ENCODE measurements around the gene KIF21A. TPM values are rescaled to one million over a fixed set of nuclear protein-coding genes. Genes with fewer than 3 reads are reported as not detected.

Gene KIF21A
- total and polyA plus RNA-seq, 2 of the 13 experiments (the other 11 are each of a cell fraction or from before 2014, with no cell fraction given), result 20.6 to 39.7 TPM

DNA sequence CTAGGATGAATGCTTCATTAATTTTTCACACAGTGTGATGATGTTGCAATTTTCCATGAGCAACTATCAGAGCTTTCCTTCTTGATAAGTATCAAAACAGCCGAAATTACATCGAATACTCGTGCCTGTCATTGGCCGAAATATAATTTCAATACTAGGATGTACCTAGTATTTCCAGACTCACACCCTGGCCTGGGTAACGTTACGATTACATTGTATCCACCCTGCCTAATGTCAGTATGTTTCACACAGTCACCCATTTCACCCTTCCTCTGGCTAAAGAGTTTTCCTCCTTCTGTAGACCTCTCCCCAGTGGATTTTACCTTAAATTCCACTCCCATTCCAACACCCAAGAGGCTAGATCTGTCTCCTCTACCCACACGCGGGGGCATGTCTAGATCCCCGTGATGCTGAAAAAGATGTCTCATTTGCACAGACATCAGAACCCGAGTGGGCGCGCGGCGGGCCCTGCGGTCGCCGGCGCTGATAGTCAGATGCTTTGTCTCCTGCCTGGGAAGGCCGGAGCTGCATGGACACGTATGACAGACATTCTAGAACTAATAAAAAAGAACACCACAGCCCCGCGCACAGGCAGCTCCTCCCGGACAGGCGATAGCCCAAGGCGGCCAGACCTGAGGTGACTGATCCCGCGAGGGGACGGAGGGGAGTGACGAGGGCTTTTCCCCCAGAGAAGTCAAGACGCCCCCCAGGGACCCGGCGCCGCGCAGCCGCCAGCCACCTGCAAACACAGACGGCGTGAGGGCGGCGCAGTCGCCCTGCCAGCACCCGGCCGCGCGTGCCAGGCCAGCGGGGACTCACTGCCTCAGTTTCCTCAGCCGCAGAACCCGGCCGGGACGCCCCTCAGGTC lies 723 bp downstream of the KIF21A start (continued):
- TF ChIP-seq, protein P1, sequence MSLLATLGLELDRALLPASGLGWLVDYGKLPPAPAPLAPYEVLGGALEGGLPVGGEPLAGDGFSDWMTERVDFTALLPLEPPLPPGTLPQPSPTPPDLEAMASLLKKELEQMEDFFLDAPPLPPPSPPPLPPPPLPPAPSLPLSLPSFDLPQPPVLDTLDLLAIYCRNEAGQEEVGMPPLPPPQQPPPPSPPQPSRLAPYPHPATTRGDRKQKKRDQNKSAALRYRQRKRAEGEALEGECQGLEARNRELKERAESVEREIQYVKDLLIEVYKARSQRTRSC (CRISPR knock-in tag; IDR thresholded peaks at IDR 0.05; ENCODE audit: low read depth), result no peak
- TF ChIP-seq, protein P2, sequence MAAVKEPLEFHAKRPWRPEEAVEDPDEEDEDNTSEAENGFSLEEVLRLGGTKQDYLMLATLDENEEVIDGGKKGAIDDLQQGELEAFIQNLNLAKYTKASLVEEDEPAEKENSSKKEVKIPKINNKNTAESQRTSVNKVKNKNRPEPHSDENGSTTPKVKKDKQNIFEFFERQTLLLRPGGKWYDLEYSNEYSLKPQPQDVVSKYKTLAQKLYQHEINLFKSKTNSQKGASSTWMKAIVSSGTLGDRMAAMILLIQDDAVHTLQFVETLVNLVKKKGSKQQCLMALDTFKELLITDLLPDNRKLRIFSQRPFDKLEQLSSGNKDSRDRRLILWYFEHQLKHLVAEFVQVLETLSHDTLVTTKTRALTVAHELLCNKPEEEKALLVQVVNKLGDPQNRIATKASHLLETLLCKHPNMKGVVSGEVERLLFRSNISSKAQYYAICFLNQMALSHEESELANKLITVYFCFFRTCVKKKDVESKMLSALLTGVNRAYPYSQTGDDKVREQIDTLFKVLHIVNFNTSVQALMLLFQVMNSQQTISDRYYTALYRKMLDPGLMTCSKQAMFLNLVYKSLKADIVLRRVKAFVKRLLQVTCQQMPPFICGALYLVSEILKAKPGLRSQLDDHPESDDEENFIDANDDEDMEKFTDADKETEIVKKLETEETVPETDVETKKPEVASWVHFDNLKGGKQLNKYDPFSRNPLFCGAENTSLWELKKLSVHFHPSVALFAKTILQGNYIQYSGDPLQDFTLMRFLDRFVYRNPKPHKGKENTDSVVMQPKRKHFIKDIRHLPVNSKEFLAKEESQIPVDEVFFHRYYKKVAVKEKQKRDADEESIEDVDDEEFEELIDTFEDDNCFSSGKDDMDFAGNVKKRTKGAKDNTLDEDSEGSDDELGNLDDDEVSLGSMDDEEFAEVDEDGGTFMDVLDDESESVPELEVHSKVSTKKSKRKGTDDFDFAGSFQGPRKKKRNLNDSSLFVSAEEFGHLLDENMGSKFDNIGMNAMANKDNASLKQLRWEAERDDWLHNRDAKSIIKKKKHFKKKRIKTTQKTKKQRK (IDR thresholded peaks at IDR 0.05; ENCODE audit: low read length), result no peak
- peak; percentile 20; the same call in 1 of the 2 replicates for TF ChIP-seq MAFF (IDR thresholded peaks at IDR 0.05; ENCODE audit: low read depth, low read length)
- no peak for TF ChIP-seq HHEX (CRISPR knock-in tag; IDR thresholded peaks at IDR 0.05)
- TF ChIP-seq NFIC (IDR thresholded peaks at IDR 0.05; ENCODE audit: low read length), result no peak
- TF ChIP-seq KLF6 (CRISPR knock-in tag; IDR thresholded peaks at IDR 0.05), result peak; percentile 17; the same call in 1 of the 2 replicates
- TF ChIP-seq ZBTB42 (CRISPR knock-in tag; IDR thresholded peaks at IDR 0.05), result no peak
- 0 out of 2 replicates have a peak, but pooled peaks have one; percentile 3 for TF ChIP-seq HOXA5 (CRISPR knock-in tag; IDR thresholded peaks at IDR 0.05)
- TF ChIP-seq, protein P3, sequence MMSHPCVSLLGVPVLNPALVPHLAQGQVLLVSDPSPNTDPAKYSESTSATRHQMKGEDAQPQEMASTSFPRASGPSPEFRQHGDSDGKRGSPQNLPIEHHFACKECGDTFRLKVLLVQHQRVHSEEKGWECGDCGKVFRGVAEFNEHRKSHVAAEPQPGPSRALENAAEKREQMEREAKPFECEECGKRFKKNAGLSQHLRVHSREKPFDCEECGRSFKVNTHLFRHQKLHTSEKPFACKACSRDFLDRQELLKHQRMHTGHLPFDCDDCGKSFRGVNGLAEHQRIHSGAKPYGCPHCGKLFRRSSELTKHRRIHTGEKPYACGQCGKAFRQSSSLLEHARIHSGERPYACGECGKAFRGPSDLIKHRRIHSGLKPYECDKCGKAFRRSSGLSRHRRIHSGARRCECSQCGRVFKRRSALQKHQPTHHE (CRISPR knock-in tag; IDR thresholded peaks at IDR 0.05; ENCODE audit: borderline replicate concordance), result no peak
- TF ChIP-seq SALL1 (CRISPR knock-in tag; IDR thresholded peaks at IDR 0.05), result no peak
- 0 out of 2 replicates have a peak, but pooled peaks have one; percentile 72 for TF ChIP-seq KAT7 (CRISPR knock-in tag; IDR thresholded peaks at IDR 0.05; ENCODE audit: borderline replicate concordance)
- TF ChIP-seq, protein P4, sequence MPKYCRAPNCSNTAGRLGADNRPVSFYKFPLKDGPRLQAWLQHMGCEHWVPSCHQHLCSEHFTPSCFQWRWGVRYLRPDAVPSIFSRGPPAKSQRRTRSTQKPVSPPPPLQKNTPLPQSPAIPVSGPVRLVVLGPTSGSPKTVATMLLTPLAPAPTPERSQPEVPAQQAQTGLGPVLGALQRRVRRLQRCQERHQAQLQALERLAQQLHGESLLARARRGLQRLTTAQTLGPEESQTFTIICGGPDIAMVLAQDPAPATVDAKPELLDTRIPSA (CRISPR knock-in tag; IDR thresholded peaks at IDR 0.05; ENCODE audit: borderline replicate concordance), result no peak
- no peak for TF ChIP-seq KLF11 (CRISPR knock-in tag; IDR thresholded peaks at IDR 0.05)
- no peak for TF ChIP-seq SOX5 (CRISPR knock-in tag; IDR thresholded peaks at IDR 0.05; ENCODE audit: borderline replicate concordance)
- peak; percentile 46; the same call in 1 of the 2 replicates for TF ChIP-seq CEBPB (IDR thresholded peaks at IDR 0.05; ENCODE audit: borderline replicate concordance, low read depth, low read length)
- no peak for TF ChIP-seq ZNF558 (CRISPR knock-in tag; IDR thresholded peaks at IDR 0.05; ENCODE audit: borderline replicate concordance)
- peak; percentile 66 for TF ChIP-seq ASH2L (IDR thresholded peaks at IDR 0.05; ENCODE audit: insufficient read length, low read depth, low read length)
- TF ChIP-seq, protein P5, sequence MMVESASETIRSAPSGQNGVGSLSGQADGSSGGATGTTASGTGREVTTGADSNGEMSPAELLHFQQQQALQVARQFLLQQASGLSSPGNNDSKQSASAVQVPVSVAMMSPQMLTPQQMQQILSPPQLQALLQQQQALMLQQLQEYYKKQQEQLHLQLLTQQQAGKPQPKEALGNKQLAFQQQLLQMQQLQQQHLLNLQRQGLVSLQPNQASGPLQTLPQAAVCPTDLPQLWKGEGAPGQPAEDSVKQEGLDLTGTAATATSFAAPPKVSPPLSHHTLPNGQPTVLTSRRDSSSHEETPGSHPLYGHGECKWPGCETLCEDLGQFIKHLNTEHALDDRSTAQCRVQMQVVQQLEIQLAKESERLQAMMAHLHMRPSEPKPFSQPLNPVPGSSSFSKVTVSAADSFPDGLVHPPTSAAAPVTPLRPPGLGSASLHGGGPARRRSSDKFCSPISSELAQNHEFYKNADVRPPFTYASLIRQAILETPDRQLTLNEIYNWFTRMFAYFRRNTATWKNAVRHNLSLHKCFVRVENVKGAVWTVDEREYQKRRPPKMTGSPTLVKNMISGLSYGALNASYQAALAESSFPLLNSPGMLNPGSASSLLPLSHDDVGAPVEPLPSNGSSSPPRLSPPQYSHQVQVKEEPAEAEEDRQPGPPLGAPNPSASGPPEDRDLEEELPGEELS (CRISPR knock-in tag; IDR thresholded peaks at IDR 0.05), result no peak
- no peak for TF ChIP-seq RCOR2 (CRISPR knock-in tag; IDR thresholded peaks at IDR 0.05)
- TF ChIP-seq, protein P6, sequence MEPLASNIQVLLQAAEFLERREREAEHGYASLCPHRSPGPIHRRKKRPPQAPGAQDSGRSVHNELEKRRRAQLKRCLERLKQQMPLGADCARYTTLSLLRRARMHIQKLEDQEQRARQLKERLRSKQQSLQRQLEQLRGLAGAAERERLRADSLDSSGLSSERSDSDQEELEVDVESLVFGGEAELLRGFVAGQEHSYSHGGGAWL (CRISPR knock-in tag; IDR thresholded peaks at IDR 0.05), result no peak
- no peak for TF ChIP-seq GTF2F1 (IDR thresholded peaks at IDR 0.05; ENCODE audit: low read length)
- TF ChIP-seq NR1H2 (CRISPR knock-in tag; IDR thresholded peaks at IDR 0.05; ENCODE audit: borderline replicate concordance, low read depth), result no peak
